IMR-90 (cell line): ENCODE measurements around the gene MEGF6. TPM values are rescaled to one million over a fixed set of nuclear protein-coding genes. Genes with fewer than 3 reads are reported as not detected.

Experiments used
- ATAC-seq: fragments of 200-7000 bp; cut with Tn5 transposase; 2 replicates; pipeline ENCODE4 v1.9.1; 2020; ENCODE audit warnings: low read depth, mild to moderate bottlenecking, moderate library complexity
- BruUV-seq: library from RNA; stranded (reverse); fragments of 400-500 nt; replicated peaks from 2 replicates; lab custom pipeline; 2021; lab: Mats Ljungman, UMichigan
- CTCF ChIA-PET: fragments of 300-600 bp; formaldehyde crosslinking; extraction: SDS; loops from one replicate; lab custom pipeline; 2021; ENCODE audit warnings: antibody characterized with exemption; lab: Yijun Ruan, JAX
- POLR2A ChIA-PET: fragments of 300-600 bp; sonication (Branson Sonifier 250); formaldehyde crosslinking; loops from one replicate; lab custom pipeline; 2022; ENCODE audit warnings: antibody characterized with exemption; ENCODE audit not compliant: unreplicated experiment; lab: Charles Lee
- DNase-seq: peaks from one replicate; pipeline ENCODE4 v3.0.0; 2013
- H2AFZ ChIP-seq: replicated peaks from 2 replicates; pipeline ENCODE3; 2013; ENCODE audit warnings: low read length, mild to moderate bottlenecking; ENCODE audit not compliant: poor library complexity
- H2AK5ac ChIP-seq: 2 replicates; pipeline ENCODE4 v1.6.1; 2013; ENCODE audit warnings: low read depth, low read length, inconsistent platforms
- H2AK9ac ChIP-seq: replicated peaks from 2 replicates; pipeline ENCODE3; 2013; ENCODE audit warnings: mild to moderate bottlenecking, low read depth, low read length, moderate library complexity; ENCODE audit not compliant: poor library complexity
- H2BK120ac ChIP-seq: 2 replicates; pipeline ENCODE4 v1.6.1; 2013; ENCODE audit warnings: low read depth, low read length, inconsistent platforms
- H2BK15ac ChIP-seq: 3 replicates; pipeline ENCODE4 v1.6.1; 2013; ENCODE audit warnings: low read depth, low read length, inconsistent platforms
- H2BK20ac ChIP-seq: 2 replicates; pipeline ENCODE4 v1.6.1; 2013; ENCODE audit warnings: low read depth, mild to moderate bottlenecking, inconsistent platforms, low read length, moderate library complexity
- H2BK5ac ChIP-seq: 2 replicates; pipeline ENCODE4 v1.6.1; 2013; ENCODE audit warnings: mild to moderate bottlenecking, low read depth, low read length, inconsistent platforms; ENCODE audit not compliant: poor library complexity, severe bottlenecking
- H3K14ac ChIP-seq: replicated peaks from 2 replicates; pipeline ENCODE4 v1.6.1; 2013; ENCODE audit warnings: low read depth, low read length, inconsistent platforms
- H3K18ac ChIP-seq: 2 replicates; pipeline ENCODE4 v1.6.1; 2013; ENCODE audit warnings: low read depth, low read length, control low read depth
- H3K23ac ChIP-seq: 2 replicates; pipeline ENCODE4 v1.6.1; 2013; ENCODE audit warnings: low read depth, low read length, inconsistent platforms
- H3K27ac ChIP-seq: 2 replicates; pipeline ENCODE4 v1.5.1; 2013; ENCODE audit warnings: mild to moderate bottlenecking, control low read depth, low read length; ENCODE audit not compliant: insufficient read depth
- H3K27me3 ChIP-seq: 2 replicates; pipeline ENCODE4 v1.6.1; 2013; ENCODE audit warnings: low read length; ENCODE audit not compliant: control insufficient read depth, insufficient read depth
- H3K36me3 ChIP-seq: 2 replicates; pipeline ENCODE4 v1.6.1; 2013; ENCODE audit warnings: low read length, mixed read lengths; ENCODE audit not compliant: control insufficient read depth, insufficient read depth
- H3K4ac ChIP-seq: 2 replicates; pipeline ENCODE4 v1.6.1; 2013; ENCODE audit warnings: low read depth, low read length, inconsistent platforms
- H3K4me1 ChIP-seq: 2 replicates; pipeline ENCODE4 v1.6.1; 2013; ENCODE audit warnings: low read length, mixed read lengths; ENCODE audit not compliant: control insufficient read depth, insufficient read depth
- H3K4me2 ChIP-seq: 2 replicates; pipeline ENCODE4 v1.6.1; 2013; ENCODE audit warnings: low read depth, mild to moderate bottlenecking, control low read depth, low read length, moderate library complexity
- H3K4me3 ChIP-seq: 2 replicates; pipeline ENCODE4 v1.5.1; 2013; ENCODE audit warnings: low read depth, mild to moderate bottlenecking, control low read depth, low read length, moderate library complexity; ENCODE audit not compliant: insufficient read depth
- H3K56ac ChIP-seq: 2 replicates; pipeline ENCODE4 v1.6.1; 2013; ENCODE audit warnings: low read length, inconsistent platforms; ENCODE audit not compliant: insufficient read depth; ENCODE audit errors: extremely low read depth
- H3K79me1 ChIP-seq, 2 experiments: 2 replicates each; pipeline ENCODE4 v1.6.1; 2013; ENCODE audit warnings: low read length in 2 of 2, inconsistent platforms in 1 of 2, low read depth in 1 of 2
- H3K9ac ChIP-seq: 2 replicates; pipeline ENCODE4 v1.6.1; 2013; ENCODE audit warnings: low read depth, low read length, control low read depth
- H3K9me1 ChIP-seq: 2 replicates; pipeline ENCODE4 v1.6.1; 2013; ENCODE audit warnings: low read length, inconsistent platforms; ENCODE audit not compliant: insufficient read depth
- H3K9me3 ChIP-seq: 2 replicates; pipeline ENCODE4 v1.6.1; 2013; ENCODE audit warnings: low read length; ENCODE audit not compliant: control insufficient read depth, insufficient read depth
- H4K20me1 ChIP-seq: 2 replicates; pipeline ENCODE4 v1.6.1; 2013; ENCODE audit warnings: low read length, inconsistent platforms; ENCODE audit not compliant: insufficient read depth
- H4K5ac ChIP-seq: 2 replicates; pipeline ENCODE4 v1.6.1; 2013; ENCODE audit warnings: mild to moderate bottlenecking, low read depth, low read length, control low read depth
- H4K8ac ChIP-seq, 2 experiments: 2 replicates each; pipeline ENCODE4 v1.6.1; 2013; ENCODE audit warnings: low read depth in 2 of 2, low read length in 2 of 2, control low read depth in 1 of 2, inconsistent platforms in 1 of 2
- H4K91ac ChIP-seq: 2 replicates; pipeline ENCODE4 v1.6.1; 2013; ENCODE audit warnings: low read depth, low read length, inconsistent platforms; ENCODE audit not compliant: insufficient read depth
- RFX5 ChIP-seq: IDR thresholded peaks from 2 replicates; pipeline ENCODE4 v1.8.0; 2012; ENCODE audit warnings: low read depth, mild to moderate bottlenecking, low read length, moderate library complexity
- WGBS, 2 experiments: methylation state at CpG; one replicate each; pipeline versions ENCODE4 v1.1.5 to v1.1.7; 2013; ENCODE audit warnings: missing lambda C conversion rate in 2 of 2; ENCODE audit not compliant: insufficient read length in 1 of 2; ENCODE audit errors: extremely low coverage in 2 of 2; 5-methylcytosine and 5-hydroxymethylcytosine counted together
- dilution Hi-C: fragments of 300-500 bp; cut with HindIII; formaldehyde crosslinking; loops from one replicate; pipeline ENCODE4 v1.14.3; 2018; ENCODE audit warnings: low sequenced_read_pairs; ENCODE audit not compliant: unreplicated experiment
- in situ Hi-C: fragments of 300-500 bp; cut with MboI; formaldehyde crosslinking; loops from 3 replicates; pipeline ENCODE4 v1.14.3; 2019; ENCODE audit warnings: low sequenced_read_pairs, inconsistent platforms, mixed read lengths
- intact Hi-C: fragments of 100-400 bp; cut with micrococcal nuclease; formaldehyde crosslinking; loops from 2 replicates; pipeline ENCODE4 v1.10.0; 2022
- polyA plus RNA-seq, 3 experiments: library from polyadenylated mRNA; depleted of rRNA; stranded (reverse); fragments of >200 nt; gene quantifications; 2 replicates each; pipeline ENCODE4 v1.2.3, GENCODE V29; 2012; ENCODE audit warnings: low replicate concordance in 1 of 3
- total RNA-seq: library from RNA; depleted of rRNA; stranded (reverse); fragments of >200 nt; gene quantifications from 2 replicates; pipeline ENCODE4 v1.2.3, GENCODE V29; 2012

MEGF6 gene
- total and polyA plus RNA-seq, 2 of the 4 experiments (the other 2 are of a cell fraction) = 0.72 to 4.1 TPM

GRCh38 chr1:3598051-3598491 lies 13.2 kb downstream of the MEGF6 start:
- H3K4me2 ChIP-seq = no peak overlapping the region
- no peak overlapping the region for H2BK5ac ChIP-seq
- ChIA-PET POLR2A (no interaction called here), CTCF (no interaction called here)
- peak overlapping the region; percentile 16 for H2AK9ac ChIP-seq
- no peak overlapping the region for H3K18ac ChIP-seq
- no peak overlapping the region for H3K27ac ChIP-seq
- H2AK5ac ChIP-seq = no peak overlapping the region
- no peak overlapping the region for H3K9ac ChIP-seq
- no peak overlapping the region for H3K56ac ChIP-seq
- no peak overlapping the region for H3K4me3 ChIP-seq
- dilution Hi-C loops (no loop called here), in situ Hi-C loops (no loop called here), intact Hi-C loops (no loop called here)
- DNase-seq (no peak), ATAC-seq (no peak; the same call in 1 of the 2 replicates)
- no TSS peak for BruUV-seq
- no peaks in the 10 kb centered on the region for H3K79me1 ChIP-seq
- no peak overlapping the region for H2BK120ac ChIP-seq
- WGBS, 2 experiments = 29% methylated on average over 17 of the region's 26 CpGs; no CpG with 5 or more reads in 1 of the 2 experiments
- H4K8ac ChIP-seq = no peak overlapping the region
- H3K4me1 ChIP-seq = no peaks in the 10 kb centered on the region
- H3K14ac ChIP-seq = no peak overlapping the region
- no peak for TF ChIP-seq RFX5
- no peak overlapping the region for H4K5ac ChIP-seq
- H4K20me1 ChIP-seq = no peaks in the 10 kb centered on the region
- peak overlapping the region; percentile 32 for H2AFZ ChIP-seq
- H3K27me3 ChIP-seq = peaks cover 11% of the 10 kb centered on the region
- no peaks in the 10 kb centered on the region for H3K9me1 ChIP-seq
- H3K9me3 ChIP-seq = no peaks in the 10 kb centered on the region
- no peak overlapping the region for H3K4ac ChIP-seq
- H2BK15ac ChIP-seq = no peak overlapping the region
- no peak overlapping the region for H3K23ac ChIP-seq
- H2BK20ac ChIP-seq = no peak overlapping the region
- H4K91ac ChIP-seq = no peak overlapping the region
- no peaks in the 10 kb centered on the region for H3K36me3 ChIP-seq
